Measurements from ENCODE around the gene AHCYL2.
A peak's percentile ranks its signal among the peaks of the same experiment; 100 is the strongest.
"Not testable (repeated sequence)": the region's sequence is repeated elsewhere in the genome, so short reads cannot be mapped to it uniquely, and the experiment has no call there.

The AHCYL2 gene

GRCh38 chr7:129298268-129298893 lies 73.6 kb downstream of the AHCYL2 start:
- FAIRE-seq, result peak; percentile 94

GRCh38 chr7:129299889-129300288 lies 75.1 kb downstream of the AHCYL2 start:
- peak; percentile 41 for FAIRE-seq

GRCh38 chr7:129300299-129300698 lies 75.5 kb downstream of the AHCYL2 start:
- FAIRE-seq, result not testable (repeated sequence)

- no peak for FAIRE-seq
Observed at GRCh38 chr7:129307592-129307991, 82.8 kb downstream of the AHCYL2 start.

DNA sequence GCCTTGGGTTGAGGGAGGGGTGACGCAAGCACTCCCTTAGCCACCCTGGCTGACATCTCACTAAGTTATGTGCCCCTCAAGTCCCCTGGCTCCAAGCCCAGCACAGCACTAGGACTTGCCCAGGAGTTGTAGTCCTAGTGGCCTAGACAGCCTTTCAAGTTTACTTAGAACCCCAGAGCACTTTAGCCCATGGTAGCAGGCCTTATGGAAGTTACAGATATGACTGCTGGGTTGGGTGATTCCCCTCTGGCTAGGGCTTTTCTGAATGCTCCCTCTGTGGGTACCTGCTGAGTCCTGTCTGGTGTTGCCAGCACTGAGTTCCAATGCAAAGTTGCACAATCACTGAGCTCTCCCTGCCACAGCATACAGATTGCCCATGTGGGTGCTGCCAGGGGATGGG lies 83.2 kb downstream of the AHCYL2 start:
- no peak for FAIRE-seq

- FAIRE-seq, result no peak
Observed at GRCh38 chr7:129311429-129311828, 86.6 kb downstream of the AHCYL2 start.

GRCh38 chr7:129313282-129313681 lies 88.5 kb downstream of the AHCYL2 start:
- no peak for FAIRE-seq

GRCh38 chr7:129315960-129316359 lies 91.1 kb downstream of the AHCYL2 start:
- FAIRE-seq, result no peak

- FAIRE-seq, result no peak
Observed at GRCh38 chr7:129317450-129317849, 92.6 kb downstream of the AHCYL2 start.

GRCh38 chr7:129327076-129327475 lies 102.2 kb downstream of the AHCYL2 start:
- no peak for FAIRE-seq

DNA sequence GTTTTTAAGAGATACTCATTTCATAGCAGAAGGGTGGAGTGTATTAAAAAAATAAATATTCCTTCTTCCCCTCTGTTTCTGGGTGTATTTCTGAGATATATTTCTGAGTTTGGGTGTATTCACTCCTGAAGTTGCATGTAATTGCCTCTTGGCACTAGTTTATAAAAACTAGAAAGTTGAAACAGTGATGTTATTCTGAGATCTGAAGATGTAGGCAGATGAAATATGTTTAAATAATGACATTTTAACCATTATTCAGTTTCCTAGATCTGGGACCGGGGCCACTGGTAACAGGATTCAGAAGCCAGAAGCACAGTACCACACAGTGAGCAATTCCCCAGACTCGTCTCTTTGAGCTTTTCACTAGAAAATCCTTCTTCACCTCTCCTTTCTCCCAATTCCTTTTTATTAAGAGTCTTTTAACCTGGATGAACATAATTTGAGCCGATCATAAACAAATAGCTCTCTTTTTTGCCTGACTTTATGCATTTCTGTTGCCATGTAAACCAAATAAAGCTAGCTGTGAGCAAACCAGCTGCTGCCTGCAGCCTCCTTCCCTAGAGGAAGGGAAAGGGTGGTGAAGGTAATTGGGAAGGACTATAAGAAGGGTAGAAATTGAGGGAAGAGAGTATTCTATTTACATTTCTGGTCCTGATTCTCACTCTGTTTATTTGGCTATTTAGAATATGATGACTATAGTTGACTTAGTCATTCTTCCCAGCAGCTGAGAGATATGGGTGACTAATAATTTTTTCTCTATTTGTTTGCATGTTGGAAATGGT lies 107.6 kb downstream of the AHCYL2 start:
- peak; percentile 87 for FAIRE-seq

DNA sequence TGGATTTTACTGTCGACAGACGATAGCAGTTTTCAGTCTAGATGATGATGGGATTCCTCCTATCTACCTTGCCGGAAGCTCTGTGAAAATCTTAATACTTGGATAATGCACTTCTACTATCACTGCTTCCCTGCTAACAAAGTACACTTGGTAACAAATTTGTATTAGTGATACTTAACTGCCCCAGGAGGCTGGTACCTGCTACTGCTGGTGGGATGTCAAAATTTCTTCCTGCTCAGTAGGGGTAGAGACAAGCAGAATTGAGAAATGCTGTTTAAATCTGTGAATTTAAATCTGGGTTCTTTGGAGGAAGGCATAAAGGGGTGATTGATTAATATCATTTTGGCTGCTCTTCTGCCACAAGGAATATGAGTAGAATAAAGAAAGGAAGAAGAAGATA lies 109.6 kb downstream of the AHCYL2 start:
- no peak for FAIRE-seq

DNA sequence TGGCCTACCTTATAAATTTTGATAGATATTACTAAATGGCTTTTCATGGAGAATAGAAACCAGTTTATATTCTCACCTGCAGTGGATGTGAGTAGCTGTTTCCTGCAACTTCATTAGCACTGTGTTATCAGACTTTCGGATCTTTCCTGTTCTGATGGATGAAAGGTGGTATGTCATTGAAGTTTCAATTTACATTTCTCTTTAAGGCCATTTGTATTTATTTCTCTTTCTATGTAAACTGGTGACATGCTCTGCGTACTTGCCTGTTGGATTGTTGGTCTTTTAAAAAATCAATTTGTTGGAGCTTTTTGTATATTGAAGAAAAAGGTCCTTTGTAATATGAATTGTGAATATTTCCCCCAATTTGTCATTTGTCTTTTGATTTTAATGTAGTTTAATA lies 113.6 kb downstream of the AHCYL2 start:
- FAIRE-seq, result no peak

DNA sequence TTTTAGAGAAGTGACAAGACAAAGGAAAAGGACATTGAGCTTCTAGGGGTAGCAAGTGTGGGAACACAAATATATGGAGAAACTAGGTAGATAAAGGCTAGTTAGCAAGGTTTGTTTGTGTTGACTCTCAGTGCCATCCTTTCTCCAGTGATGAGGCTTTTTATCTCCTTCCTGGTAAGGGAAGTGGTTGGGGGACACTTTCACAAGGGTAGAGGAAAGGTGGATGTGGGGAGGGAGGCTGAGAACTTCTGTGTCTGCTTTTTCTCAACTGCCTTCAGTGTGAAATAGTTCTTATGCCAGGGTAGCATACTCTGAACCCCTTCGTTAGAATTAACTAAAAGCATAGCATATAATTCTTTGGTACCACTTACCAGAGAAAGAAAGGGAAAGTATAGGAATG lies 116.4 kb downstream of the AHCYL2 start:
- no peak for FAIRE-seq

- no peak for FAIRE-seq
Observed at GRCh38 chr7:129341816-129342806, 117.3 kb downstream of the AHCYL2 start.

- FAIRE-seq, result peak; percentile 97
Observed at GRCh38 chr7:129343099-129343700, 118.4 kb downstream of the AHCYL2 start.

DNA sequence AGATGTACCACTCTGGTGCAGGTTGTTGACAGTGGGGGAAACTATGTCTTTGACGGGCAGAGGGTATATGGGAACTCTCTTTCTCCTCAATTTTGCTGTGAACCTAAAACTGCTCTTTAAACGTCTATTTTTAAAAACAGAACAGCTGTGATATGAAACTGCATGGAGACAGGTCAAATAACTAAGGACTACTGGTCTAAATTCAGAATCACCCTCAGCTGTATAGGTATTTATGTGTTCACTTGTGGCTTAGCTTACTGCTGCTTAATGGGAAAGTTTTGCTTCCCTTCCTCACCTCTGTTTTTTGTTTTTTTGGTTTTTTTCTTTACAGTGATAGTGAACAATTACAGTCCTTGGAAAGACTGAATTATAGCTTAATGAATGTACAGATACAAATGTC lies 122.5 kb downstream of the AHCYL2 start:
- FAIRE-seq, result no peak

- no peak for FAIRE-seq
Observed at GRCh38 chr7:129348023-129348740, 123.4 kb downstream of the AHCYL2 start.

GRCh38 chr7:129351320-129351719 lies 126.5 kb downstream of the AHCYL2 start:
- no peak for FAIRE-seq

DNA sequence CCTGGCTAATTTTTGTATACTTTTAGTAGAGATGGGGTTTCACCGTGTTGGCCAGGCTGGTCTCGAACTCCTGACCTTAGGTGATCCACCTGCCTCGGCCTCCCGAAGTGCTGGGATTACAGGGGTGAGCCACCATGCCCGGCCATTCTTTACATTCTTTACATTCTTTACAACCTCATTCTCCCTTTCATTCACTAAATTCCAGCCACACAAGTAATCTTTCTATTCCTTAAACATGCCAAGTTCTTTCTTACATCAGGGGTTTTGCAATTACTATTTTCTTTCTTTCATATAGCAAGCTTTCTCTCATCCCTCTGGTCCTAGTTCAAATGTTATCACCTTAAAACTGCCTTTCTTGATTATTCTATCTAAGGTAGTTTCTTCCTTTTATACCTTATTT lies 128.3 kb downstream of the AHCYL2 start:
- FAIRE-seq, result not testable (repeated sequence)

- no peak for FAIRE-seq
Observed at GRCh38 chr7:129354428-129355157, 129.8 kb downstream of the AHCYL2 start.
